Stimulated activated CD8-positive, alpha-beta memory T cell treated with anti-CD3 and anti-CD28 coated beads, Interleukin-7, amount 100 ng/mL, for 48 hours (primary cell): ENCODE data around the gene ASTN1.
A peak's percentile ranks its signal among the peaks of the same experiment; 100 is the strongest.

Source experiments
- DNase-seq, 2 donors: peaks; one replicate each; pipeline ENCODE4 v3.0.0-alpha.2; 2020; ENCODE audit warnings: low read depth in 1 of 2; ENCODE audit errors: extremely low read depth in 1 of 2

The ASTN1 gene

GRCh38 chr1:176884911-176885310 lies 279.6 kb downstream of the ASTN1 start:
- DNase-seq: no peak

- no peak for DNase-seq
These were observed 280.2 kb downstream of the ASTN1 start for GRCh38 chr1:176884286-176884685.

DNA sequence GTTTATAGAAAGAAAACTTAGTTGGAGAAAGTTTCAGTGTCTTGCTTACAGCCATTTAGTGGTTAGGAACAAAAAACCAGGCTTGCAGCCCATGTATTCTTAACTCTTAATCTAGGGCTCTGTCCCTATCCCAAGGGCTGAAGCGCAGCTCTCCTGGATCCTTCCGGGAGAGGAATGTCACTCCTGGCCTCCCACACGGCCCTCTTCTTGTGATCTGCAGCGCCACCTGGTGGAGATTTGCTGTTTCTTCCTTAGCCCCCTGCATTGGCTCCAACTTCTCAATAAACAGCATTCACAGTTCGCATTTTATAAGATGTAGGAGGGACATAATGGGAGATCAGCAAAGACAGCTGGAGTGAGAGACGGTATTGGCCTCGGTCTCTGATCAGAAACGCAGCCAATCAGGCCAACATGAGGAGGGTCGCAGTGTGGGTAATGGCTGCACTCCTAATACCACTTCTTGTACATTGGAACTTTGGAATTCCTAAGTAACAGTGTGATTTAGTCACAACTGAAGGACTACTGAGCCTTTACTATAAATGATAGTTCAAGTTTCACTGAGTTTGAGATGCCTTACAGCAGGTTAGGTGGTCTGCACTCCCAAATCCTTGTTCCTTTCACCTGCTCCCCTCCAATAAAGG lies 283.4 kb downstream of the ASTN1 start:
- DNase-seq: peak in 1 of 2 donors; percentile 3

GRCh38 chr1:176879784-176880620 lies 284.5 kb downstream of the ASTN1 start:
- DNase-seq: no peak

- DNase-seq: no peak
These were observed 285.6 kb downstream of the ASTN1 start for GRCh38 chr1:176878750-176879536.

- no peak for DNase-seq
These were observed 287.0 kb downstream of the ASTN1 start for GRCh38 chr1:176877557-176877956.

GRCh38 chr1:176876966-176877515 lies 287.5 kb downstream of the ASTN1 start:
- DNase-seq: no peak

GRCh38 chr1:176869577-176869976 lies 294.9 kb downstream of the ASTN1 start:
- DNase-seq: no peak

DNA sequence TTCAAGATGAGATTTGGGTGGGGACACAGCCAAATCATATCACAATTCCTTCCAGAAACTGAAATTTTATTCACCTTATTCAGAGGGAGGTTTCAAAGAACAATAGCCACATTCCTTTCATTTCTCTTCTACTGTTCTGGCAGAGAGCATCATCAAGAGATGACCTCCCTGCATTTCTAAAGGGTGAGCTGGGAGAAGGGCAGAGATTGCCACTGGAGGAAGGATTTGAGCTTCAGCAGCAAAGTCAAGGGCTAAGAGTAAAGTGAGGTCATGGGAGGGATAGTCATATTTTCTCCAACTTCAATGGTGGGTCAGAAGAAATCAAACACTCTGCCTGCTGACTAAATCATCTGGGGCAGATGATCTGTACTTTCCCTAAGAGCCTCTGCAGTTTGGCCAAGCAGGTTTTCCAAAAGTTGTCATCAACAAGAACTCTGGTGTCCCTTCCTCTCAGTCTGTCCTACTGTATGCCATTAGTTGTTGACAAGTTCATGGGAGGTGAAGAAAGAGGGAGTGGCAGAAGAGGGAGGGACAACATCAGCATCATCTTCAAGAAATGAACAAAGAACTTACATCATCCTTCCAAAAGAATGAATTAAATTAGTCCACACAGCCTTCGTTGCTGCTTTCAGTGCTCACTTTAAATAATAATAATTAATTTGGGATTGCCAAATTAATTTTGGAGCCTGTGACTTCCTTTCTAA lies 298.3 kb downstream of the ASTN1 start:
- DNase-seq: no peak

DNA sequence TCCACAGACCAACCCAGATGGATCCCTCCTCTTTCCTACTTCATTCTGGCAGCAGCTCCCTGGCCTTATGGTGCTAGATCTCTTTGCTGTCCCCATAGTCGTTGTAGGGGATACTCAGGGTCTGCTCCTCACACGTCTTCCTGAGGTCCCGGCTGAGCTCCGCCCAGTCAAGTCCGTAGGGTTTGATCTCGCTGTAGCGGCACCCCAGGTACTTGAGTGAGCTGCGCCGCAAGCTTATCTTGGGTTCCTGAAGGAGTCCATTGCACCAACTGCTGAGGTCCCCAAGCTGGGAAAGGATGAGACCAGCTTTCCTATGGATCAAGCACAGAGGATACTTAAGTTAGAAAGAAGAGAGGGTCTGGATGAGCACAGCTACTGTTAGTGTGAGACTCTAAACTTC lies 300.3 kb downstream of the ASTN1 start:
- DNase-seq: no peak

- no peak for DNase-seq
These were observed 300.9 kb downstream of the ASTN1 start for GRCh38 chr1:176863613-176864012.

DNA sequence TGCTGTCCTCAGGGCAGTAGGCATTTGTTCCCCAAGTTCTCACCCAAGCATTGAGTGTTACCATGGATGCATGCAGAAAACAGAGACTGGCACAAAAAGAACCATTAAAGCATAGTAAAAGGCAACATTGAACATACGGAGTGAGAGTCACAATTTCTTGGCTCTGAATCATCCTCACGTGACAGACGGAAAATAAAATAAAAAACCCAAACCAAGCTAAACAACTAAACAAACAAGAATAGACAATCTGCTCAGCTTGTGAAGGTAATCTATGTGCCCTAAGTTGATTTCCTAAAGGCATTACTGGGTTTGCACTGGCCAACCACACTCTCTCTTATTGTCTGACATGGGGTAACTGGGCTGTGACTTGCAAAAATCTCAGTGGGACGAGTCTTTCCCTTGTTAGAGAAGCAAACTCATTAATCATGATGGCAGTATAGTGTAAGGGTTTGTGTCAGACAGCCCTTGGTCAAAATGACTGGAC lies 306.0 kb downstream of the ASTN1 start:
- DNase-seq: no peak

- no peak for DNase-seq
These were observed 306.9 kb downstream of the ASTN1 start for GRCh38 chr1:176857632-176858031.

- DNase-seq: no peak
These were observed 309.5 kb downstream of the ASTN1 start for GRCh38 chr1:176854758-176855745.

DNA sequence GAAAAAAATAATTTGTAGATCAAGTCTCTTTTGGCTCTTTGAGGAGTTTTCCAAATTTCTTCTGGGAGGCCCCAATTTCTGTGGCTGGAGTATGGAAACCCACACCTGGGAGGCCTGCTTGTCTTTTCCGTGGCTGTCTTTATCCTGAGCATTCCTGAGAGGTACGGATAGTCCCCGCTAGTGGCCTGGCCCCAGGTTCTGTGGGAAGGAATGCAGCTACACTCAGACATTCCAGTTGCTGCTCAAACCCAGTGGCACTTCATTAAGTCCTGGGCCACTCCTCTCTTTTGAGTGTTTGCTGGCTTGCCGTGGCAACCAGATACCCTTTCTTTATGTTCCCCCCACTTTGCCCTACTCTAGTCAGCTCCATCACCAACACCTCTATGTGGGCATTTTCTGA lies 310.4 kb downstream of the ASTN1 start:
- DNase-seq: no peak

DNA sequence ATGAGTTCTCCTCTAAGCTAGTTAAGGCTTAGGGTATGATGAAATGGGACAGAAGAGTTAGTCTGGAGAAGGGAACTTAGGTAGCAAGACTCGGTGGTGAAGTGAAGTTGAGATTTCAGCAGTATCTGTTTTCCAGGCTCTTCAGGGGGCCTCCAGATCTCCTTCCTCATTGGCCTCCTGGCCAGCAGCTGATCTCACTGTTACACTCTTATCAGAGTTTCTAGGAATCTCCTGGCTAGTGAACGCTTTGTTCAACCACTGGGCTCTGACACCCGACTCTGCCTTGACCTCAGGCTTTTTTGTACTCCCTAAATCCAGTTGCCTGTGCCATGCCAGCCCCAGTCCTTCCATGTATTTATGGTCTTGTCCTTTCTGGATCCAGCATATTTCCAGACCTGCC lies 311.0 kb downstream of the ASTN1 start:
- no peak for DNase-seq

DNA sequence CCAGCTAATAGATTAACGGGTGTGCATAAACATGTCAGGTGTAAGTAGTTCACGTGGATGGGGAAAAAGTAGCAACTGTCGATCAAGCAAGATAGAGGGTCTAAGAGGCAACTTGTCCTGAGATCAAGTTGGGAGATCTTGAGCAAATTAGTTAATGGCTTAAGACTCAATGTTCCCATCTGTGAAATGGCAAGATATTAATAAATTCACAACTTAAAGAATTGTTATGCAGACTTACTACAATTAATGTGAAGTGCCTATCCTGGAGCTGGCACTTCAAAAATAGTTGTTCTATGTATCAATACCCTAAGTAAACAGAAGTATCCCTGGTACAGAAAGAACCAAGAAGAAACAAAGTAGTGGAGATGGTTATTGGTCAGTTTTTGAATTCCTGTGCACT lies 312.4 kb downstream of the ASTN1 start:
- no peak for DNase-seq

- no peak for DNase-seq
These were observed 313.6 kb downstream of the ASTN1 start for GRCh38 chr1:176850871-176851270.

- DNase-seq: no peak
These were observed 315.2 kb downstream of the ASTN1 start for GRCh38 chr1:176849281-176849680.
